ENCODE data around the gene PDPN. TPM values are rescaled to one million over a fixed set of nuclear protein-coding genes. Genes with fewer than 3 reads are reported as not detected.

PDPN gene
- total and polyA plus RNA-seq, 2 donors (not counting 1 experiment from before 2014, with no cell fraction given), result 1.5 to 3.1 TPM

DNA sequence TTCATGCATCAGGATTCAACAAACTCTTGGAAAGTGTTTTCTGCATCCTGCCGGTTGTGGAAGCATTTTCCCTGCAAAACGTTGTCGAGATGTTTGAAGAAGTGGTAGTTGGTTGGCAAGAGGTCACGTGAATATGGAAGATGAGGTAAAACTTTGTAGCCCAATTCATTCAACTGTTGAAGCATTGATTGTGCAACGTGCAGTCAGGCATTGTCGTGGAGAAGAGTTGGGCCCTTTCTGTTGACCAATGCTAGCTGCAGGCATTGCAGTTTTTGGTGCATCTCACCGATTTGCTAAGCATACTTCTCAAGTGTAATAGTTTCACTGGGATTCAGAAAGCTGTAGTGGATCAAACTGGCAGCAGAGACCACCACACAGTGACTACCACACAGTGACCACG is 59.4 kb downstream of the PDPN start:
- Histone ChIP-seq H3K4me3 (replicated peaks in 1 of 4; ENCODE audit: control extremely low read depth in 1 of 4, insufficient read depth in 1 of 4, low read depth in 3 of 4, low read length in 4 of 4) (no peak overlapping the region), H4K20me1 (ENCODE audit: control insufficient read depth, extremely low read depth, insufficient read depth, low read length) (no peaks in the 10 kb centered on the region), H3K27ac (ENCODE audit: insufficient read depth, low read length) (no peak overlapping the region), H3K4me1 (ENCODE audit: control insufficient read depth, extremely low read depth, insufficient read depth, low read length) (no peaks in the 10 kb centered on the region), H3K4me2 (ENCODE audit: extremely low read depth, insufficient read depth, low read length) (no peak overlapping the region), H3K9ac (ENCODE audit: insufficient read depth, low read length) (no peak overlapping the region), H3K79me2 (ENCODE audit: control insufficient read depth, insufficient read depth, low read length) (no peaks in the 10 kb centered on the region), H2AFZ (ENCODE audit: low read length) (no peak overlapping the region), H3K27me3 (ENCODE audit: control insufficient read depth, insufficient read depth, low read length) (no peaks in the 10 kb centered on the region), H3K36me3 (ENCODE audit: control insufficient read depth, insufficient read depth, low read length) (no peaks in the 10 kb centered on the region), H3K9me3 (ENCODE audit: control insufficient read depth, insufficient read depth, low read depth, low read length) (no peaks in the 10 kb centered on the region)
- TF ChIP-seq, protein P1, sequence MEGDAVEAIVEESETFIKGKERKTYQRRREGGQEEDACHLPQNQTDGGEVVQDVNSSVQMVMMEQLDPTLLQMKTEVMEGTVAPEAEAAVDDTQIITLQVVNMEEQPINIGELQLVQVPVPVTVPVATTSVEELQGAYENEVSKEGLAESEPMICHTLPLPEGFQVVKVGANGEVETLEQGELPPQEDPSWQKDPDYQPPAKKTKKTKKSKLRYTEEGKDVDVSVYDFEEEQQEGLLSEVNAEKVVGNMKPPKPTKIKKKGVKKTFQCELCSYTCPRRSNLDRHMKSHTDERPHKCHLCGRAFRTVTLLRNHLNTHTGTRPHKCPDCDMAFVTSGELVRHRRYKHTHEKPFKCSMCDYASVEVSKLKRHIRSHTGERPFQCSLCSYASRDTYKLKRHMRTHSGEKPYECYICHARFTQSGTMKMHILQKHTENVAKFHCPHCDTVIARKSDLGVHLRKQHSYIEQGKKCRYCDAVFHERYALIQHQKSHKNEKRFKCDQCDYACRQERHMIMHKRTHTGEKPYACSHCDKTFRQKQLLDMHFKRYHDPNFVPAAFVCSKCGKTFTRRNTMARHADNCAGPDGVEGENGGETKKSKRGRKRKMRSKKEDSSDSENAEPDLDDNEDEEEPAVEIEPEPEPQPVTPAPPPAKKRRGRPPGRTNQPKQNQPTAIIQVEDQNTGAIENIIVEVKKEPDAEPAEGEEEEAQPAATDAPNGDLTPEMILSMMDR (conservative IDR thresholded peaks at IDR 0.05 in 1 of 2, IDR thresholded peaks at IDR 0.05 in 1 of 2; ENCODE audit: low read depth in 1 of 2, low read length in 2 of 2), result no peak
- TF ChIP-seq EZH2 (IDR thresholded peaks at IDR 0.05; ENCODE audit: low read length, missing control alignments), result no peak
- DNase-seq (ENCODE audit: low read depth in 2 of 2), result no peak

DNA sequence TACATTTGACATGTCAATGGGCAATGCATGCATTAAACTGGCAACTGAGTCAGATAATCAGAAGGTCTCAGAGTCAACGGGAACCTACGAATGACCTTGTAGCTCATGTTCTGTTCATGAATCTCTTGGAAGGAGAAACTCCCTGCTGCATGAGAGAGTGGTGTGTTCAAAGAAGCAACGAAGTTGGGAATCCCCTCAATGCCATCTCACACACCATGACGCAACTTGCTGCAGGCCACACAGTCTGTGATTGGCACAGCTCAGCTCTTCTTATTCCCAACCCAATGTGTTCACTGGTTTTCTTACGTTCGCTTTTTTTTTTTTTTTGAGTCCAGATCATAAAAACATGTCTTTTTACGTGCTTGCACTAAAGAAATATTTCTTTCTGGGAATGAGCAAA is 62.9 kb downstream of the PDPN start:
- Histone ChIP-seq H3K4me1 (ENCODE audit: control insufficient read depth, extremely low read depth, insufficient read depth, low read length) (no peaks in the 10 kb centered on the region), H3K27ac (ENCODE audit: insufficient read depth, low read length) (no peak overlapping the region), H3K79me2 (ENCODE audit: control insufficient read depth, insufficient read depth, low read length) (no peaks in the 10 kb centered on the region), H3K27me3 (ENCODE audit: control insufficient read depth, insufficient read depth, low read length) (no peaks in the 10 kb centered on the region), H3K9me3 (ENCODE audit: control insufficient read depth, insufficient read depth, low read depth, low read length) (no peaks in the 10 kb centered on the region), H2AFZ (ENCODE audit: low read length) (no peak overlapping the region), H3K4me3 (replicated peaks in 1 of 4; ENCODE audit: control extremely low read depth in 1 of 4, insufficient read depth in 1 of 4, low read depth in 3 of 4, low read length in 4 of 4) (no peak overlapping the region), H3K4me2 (ENCODE audit: extremely low read depth, insufficient read depth, low read length) (no peak overlapping the region), H3K9ac (ENCODE audit: insufficient read depth, low read length) (no peak overlapping the region), H4K20me1 (ENCODE audit: control insufficient read depth, extremely low read depth, insufficient read depth, low read length) (no peaks in the 10 kb centered on the region), H3K36me3 (ENCODE audit: control insufficient read depth, insufficient read depth, low read length) (no peaks in the 10 kb centered on the region)
- TF ChIP-seq EZH2 (IDR thresholded peaks at IDR 0.05; ENCODE audit: low read length, missing control alignments), result no peak
- TF ChIP-seq, protein P1 (conservative IDR thresholded peaks at IDR 0.05 in 1 of 2, IDR thresholded peaks at IDR 0.05 in 1 of 2; ENCODE audit: low read depth in 1 of 2, low read length in 2 of 2), result no peak
- no peak for DNase-seq (ENCODE audit: low read depth in 2 of 2)

DNA sequence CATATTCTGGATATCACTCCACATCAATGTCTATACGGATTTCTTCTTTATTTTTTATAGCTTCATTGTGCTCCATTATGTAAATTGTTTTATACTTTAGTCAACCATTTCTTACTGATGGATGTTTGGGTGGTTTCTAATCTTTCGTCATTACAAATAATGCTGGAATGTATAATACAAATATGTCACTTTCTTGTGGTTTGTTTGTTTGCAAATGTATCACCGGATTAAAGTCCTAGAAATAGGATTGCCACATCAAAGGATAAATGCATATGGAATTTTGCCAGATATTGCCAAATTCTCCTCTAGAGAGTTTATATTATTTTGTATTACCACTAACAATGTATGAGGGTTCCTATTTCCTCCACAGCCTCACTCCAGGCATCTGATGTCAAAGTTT is 67.6 kb downstream of the PDPN start:
- peak; percentile 17 to 78 for DNase-seq (ENCODE audit: low read depth in 2 of 2)
- H3K4me2 ChIP-seq (ENCODE audit: extremely low read depth, insufficient read depth, low read length), result no peak overlapping the region

More for the DNA sequence above, 67.6 kb downstream of the PDPN start:
- no peak for TF ChIP-seq EZH2 (IDR thresholded peaks at IDR 0.05; ENCODE audit: low read length, missing control alignments)
- TF ChIP-seq, protein P1 (conservative IDR thresholded peaks at IDR 0.05 in 1 of 2, IDR thresholded peaks at IDR 0.05 in 1 of 2; ENCODE audit: low read depth in 1 of 2, low read length in 2 of 2), result no peak
- no peaks in the 10 kb centered on the region for H3K4me1 ChIP-seq (ENCODE audit: control insufficient read depth, extremely low read depth, insufficient read depth, low read length)
- H3K4me3 ChIP-seq (replicated peaks in 1 of 4; ENCODE audit: control extremely low read depth in 1 of 4, insufficient read depth in 1 of 4, low read depth in 3 of 4, low read length in 4 of 4), result no peak overlapping the region
- no peaks in the 10 kb centered on the region for H4K20me1 ChIP-seq (ENCODE audit: control insufficient read depth, extremely low read depth, insufficient read depth, low read length)
- H3K79me2 ChIP-seq (ENCODE audit: control insufficient read depth, insufficient read depth, low read length), result no peaks in the 10 kb centered on the region
- no peak overlapping the region for H3K9ac ChIP-seq (ENCODE audit: insufficient read depth, low read length)
- H3K27ac ChIP-seq (ENCODE audit: insufficient read depth, low read length), result no peak overlapping the region
- H3K27me3 ChIP-seq (ENCODE audit: control insufficient read depth, insufficient read depth, low read length), result no peaks in the 10 kb centered on the region
- no peak overlapping the region for H2AFZ ChIP-seq (ENCODE audit: low read length)
- H3K9me3 ChIP-seq (ENCODE audit: control insufficient read depth, insufficient read depth, low read depth, low read length), result no peaks in the 10 kb centered on the region
- H3K36me3 ChIP-seq (ENCODE audit: control insufficient read depth, insufficient read depth, low read length), result no peaks in the 10 kb centered on the region

All from fibroblast of lung (primary cell).